Choroid plexus epithelial cell (primary cell): ENCODE data around the gene C4orf50.

Experiments used
- DNase-seq: peaks from one replicate; pipeline ENCODE4 v3.0.0-alpha.2; 2010; ENCODE audit warnings: low read depth
- H3K4me3 ChIP-seq: 2 replicates; pipeline ENCODE4 v1.5.1; 2011; ENCODE audit warnings: low read depth, mild to moderate bottlenecking, control low read depth, low read length, moderate library complexity
- CTCF ChIP-seq: conservative IDR thresholded peaks from 2 replicates; pipeline ENCODE4 v1.5.1; 2011; ENCODE audit warnings: low read depth, mild to moderate bottlenecking, control low read depth, inconsistent platforms, low read length, moderate library complexity

The C4orf50 gene

GRCh38 chr4:5899881-5900280 is 118.3 kb downstream of the C4orf50 start:
- TF ChIP-seq CTCF = no peak
- H3K4me3 ChIP-seq = no peak overlapping the region
- no peak for DNase-seq

- no peak for TF ChIP-seq CTCF
- no peak for DNase-seq
- no peak overlapping the region for H3K4me3 ChIP-seq
These were observed 118.8 kb downstream of the C4orf50 start for GRCh38 chr4:5899396-5899795.

GRCh38 chr4:5897674-5898073 is 120.6 kb downstream of the C4orf50 start:
- H3K4me3 ChIP-seq = no peak overlapping the region
- DNase-seq = no peak
- TF ChIP-seq CTCF = no peak

- DNase-seq = peak; percentile 24
These were observed 122.9 kb downstream of the C4orf50 start for GRCh38 chr4:5895287-5895686.

GRCh38 chr4:5894266-5894665 is 124.0 kb downstream of the C4orf50 start:
- no peak for TF ChIP-seq CTCF
- no peak for DNase-seq
- H3K4me3 ChIP-seq = no peak overlapping the region

More at GRCh38 chr4:5895287-5895686, 122.9 kb downstream of the C4orf50 start:
- TF ChIP-seq CTCF = no peak
- H3K4me3 ChIP-seq = no peak overlapping the region

- no peak for TF ChIP-seq CTCF
- no peak overlapping the region for H3K4me3 ChIP-seq
- DNase-seq = no peak
These were observed 124.6 kb downstream of the C4orf50 start for GRCh38 chr4:5893591-5893990.

- no peak for DNase-seq
- TF ChIP-seq CTCF = no peak
- no peak within 1 kb of the TSS for H3K4me3 ChIP-seq
These were observed 125.1 kb downstream of the C4orf50 start, which contains the start of gene CRMP1 for GRCh38 chr4:5893004-5893580. Gene CRMP1, minus strand, starts transcription at chr4:5893086. Its CDS starts 117 bp downstream, at chr4:5892969.
